CD4-positive, CD25-positive, alpha-beta regulatory T cell (primary cell): Measurements from ENCODE around the gene MED14. TPM values are rescaled to one million over a fixed set of nuclear protein-coding genes. Genes with fewer than 3 reads are reported as not detected.

Source experiments
- ATAC-seq, 2 donors: fragments of 150-1000 bp; cut with Tn5 transposase; one replicate each; pipeline ENCODE4 v1.10.0; 2021; ENCODE audit warnings: low read depth in 2 of 2, moderate number of reproducible peaks in 2 of 2, moderate library complexity in 1 of 2
- DNase-seq, 3 donors: peaks; one replicate each; pipeline versions ENCODE4 v3.0.0 to v3.0.0-alpha.2; 2012 to 2022; ENCODE audit warnings: mixed read lengths in 1 of 3
- H3K27ac ChIP-seq: one replicate; pipeline ENCODE4 v1.7.0; 2013; ENCODE audit warnings: mild to moderate bottlenecking, low read length; ENCODE audit not compliant: insufficient read depth, poor library complexity, severe bottlenecking
- H3K27me3 ChIP-seq: one replicate; pipeline ENCODE4 v1.7.0; 2013; ENCODE audit warnings: low read length; ENCODE audit not compliant: control insufficient read depth, insufficient read depth
- H3K36me3 ChIP-seq: one replicate; pipeline ENCODE4 v1.7.0; 2013; ENCODE audit warnings: mild to moderate bottlenecking, low read length, moderate library complexity; ENCODE audit not compliant: control insufficient read depth, insufficient read depth
- H3K4me1 ChIP-seq: 2 replicates; pipeline ENCODE4 v1.7.0; 2013; ENCODE audit warnings: mild to moderate bottlenecking, low read length; ENCODE audit not compliant: insufficient read depth, control insufficient read depth, poor library complexity, severe bottlenecking
- H3K4me3 ChIP-seq: one replicate; pipeline ENCODE4 v1.7.0; 2013; ENCODE audit warnings: low read depth, mild to moderate bottlenecking, low read length, moderate library complexity
- H3K9me3 ChIP-seq, 2 experiments: 1 replicate in 1 of 2; 2 replicates in 1 of 2; pipeline ENCODE4 v1.7.0; 2013; ENCODE audit warnings: low read length in 2 of 2, mild to moderate bottlenecking in 1 of 2, moderate library complexity in 1 of 2; ENCODE audit not compliant: control insufficient read depth in 2 of 2
- H3K27ac Mint-ChIP-seq, 3 donors: one replicate each; pipeline ENCODE4 v1.8.0; 2020 to 2022; ENCODE audit warnings: mild to moderate bottlenecking in 3 of 3, mixed read lengths in 3 of 3, moderate library complexity in 2 of 3
- H3K27me3 Mint-ChIP-seq: one replicate; pipeline ENCODE4 v1.8.0; 2022; ENCODE audit warnings: mild to moderate bottlenecking, mixed read lengths
- H3K36me3 Mint-ChIP-seq: one replicate; pipeline ENCODE4 v1.8.0; 2020; ENCODE audit warnings: mixed read lengths
- H3K4me1 Mint-ChIP-seq, 4 donors: one replicate each; pipeline ENCODE4 v1.8.0; 2020 to 2022; ENCODE audit warnings: mixed read lengths in 4 of 4, mild to moderate bottlenecking in 1 of 4
- H3K4me3 Mint-ChIP-seq, 4 donors: one replicate each; pipeline ENCODE4 v1.8.0; 2020 to 2022; ENCODE audit warnings: mild to moderate bottlenecking in 4 of 4, mixed read lengths in 4 of 4, moderate library complexity in 3 of 4
- H3K9me3 Mint-ChIP-seq, 7 donors: one replicate each; pipeline ENCODE4 v1.8.0; 2020 to 2022; ENCODE audit warnings: mixed read lengths in 7 of 7, mild to moderate bottlenecking in 3 of 7, moderate library complexity in 2 of 7
- polyA plus RNA-seq, 4 donors: library from polyadenylated mRNA; unstranded; fragments of 300-500 nt; fragmentation: Illumina TruSeq; gene quantifications; one replicate each; pipeline ENCODE4 v1.2.3, GENCODE V29; 2021
- total RNA-seq: library from RNA; stranded (reverse); gene quantifications from one replicate; pipeline ENCODE4 v1.2.3, GENCODE V29; 2022

MED14 gene
- total and polyA plus RNA-seq, 5 donors from 2014 or later = 3.1 to 44.2 (median 6.2) TPM

GRCh38 chrX:40719218-40719617 is 16.1 kb downstream of the MED14 start:
- Histone ChIP-seq H3K4me3 (no peak overlapping the region), H3K9me3 (no peaks in the 10 kb centered on the region), H3K27me3 (no peaks in the 10 kb centered on the region), H3K36me3 (peaks cover 15% of the 10 kb centered on the region), H3K4me1 (peaks cover 3% of the 10 kb centered on the region), H3K27ac (no peak overlapping the region)
- H3K36me3 Mint-ChIP-seq = peaks cover 68% of the 10 kb centered on the region
- H3K27me3 Mint-ChIP-seq = no peaks in the 10 kb centered on the region
- H3K9me3 Mint-ChIP-seq = peaks cover 0 to 2% (median 0%) of the 10 kb centered on the region in 7 donors
- no peak overlapping the region for H3K27ac Mint-ChIP-seq
- peaks cover 33 to 64% (median 45%) of the 10 kb centered on the region in 4 donors for H3K4me1 Mint-ChIP-seq
- H3K4me3 Mint-ChIP-seq = no peak overlapping the region
- ATAC-seq = no peak
- no peak for DNase-seq

- Histone ChIP-seq H3K4me3 (no peak overlapping the region), H3K27ac (no peak overlapping the region), H3K27me3 (no peaks in the 10 kb centered on the region), H3K4me1 (no peaks in the 10 kb centered on the region), H3K36me3 (peaks cover 36% of the 10 kb centered on the region), H3K9me3 (no peaks in the 10 kb centered on the region)
- no peak for ATAC-seq
- Mint-ChIP-seq H3K27ac (no peak overlapping the region), H3K36me3 (peaks cover 53% of the 10 kb centered on the region), H3K4me3 (no peak overlapping the region), H3K27me3 (no peaks in the 10 kb centered on the region), H3K9me3 (peaks cover 0 to 1% (median 0%) of the 10 kb centered on the region in 7 donors), H3K4me1 (peaks cover 0 to 4% (median 0%) of the 10 kb centered on the region in 4 donors)
- DNase-seq = no peak
These were observed 25.9 kb downstream of the MED14 start for GRCh38 chrX:40709395-40709794.

GRCh38 chrX:40705658-40706312 is 29.6 kb downstream of the MED14 start:
- ATAC-seq (no peak), DNase-seq (no peak)
- H3K36me3 ChIP-seq = peaks cover 46% of the 10 kb centered on the region
- peaks cover 0 to 7% (median 1%) of the 10 kb centered on the region in 4 donors for H3K4me1 Mint-ChIP-seq
- no peak overlapping the region for H3K27ac ChIP-seq
- peaks cover 51% of the 10 kb centered on the region for H3K36me3 Mint-ChIP-seq
- H3K9me3 Mint-ChIP-seq = peaks cover 0 to 1% (median 0%) of the 10 kb centered on the region in 7 donors
- H3K4me3 Mint-ChIP-seq = no peak overlapping the region
- H3K9me3 ChIP-seq = no peaks in the 10 kb centered on the region
- no peak overlapping the region for H3K4me3 ChIP-seq
- no peaks in the 10 kb centered on the region for H3K27me3 ChIP-seq
- H3K4me1 ChIP-seq = no peaks in the 10 kb centered on the region
- no peaks in the 10 kb centered on the region for H3K27me3 Mint-ChIP-seq
- H3K27ac Mint-ChIP-seq = peak overlapping the region in 2 of 3 donors; percentile 33 to 56

- Mint-ChIP-seq H3K27me3 (no peaks in the 10 kb centered on the region), H3K4me3 (no peak overlapping the region), H3K36me3 (peaks cover 57% of the 10 kb centered on the region), H3K27ac (no peak overlapping the region), H3K4me1 (peaks cover 0 to 7% (median 1%) of the 10 kb centered on the region in 4 donors), H3K9me3 (no peaks in the 10 kb centered on the region)
- H3K27me3 ChIP-seq = no peaks in the 10 kb centered on the region
- no peaks in the 10 kb centered on the region for H3K9me3 ChIP-seq
- no peak overlapping the region for H3K27ac ChIP-seq
- no peak for DNase-seq
- peaks cover 35% of the 10 kb centered on the region for H3K36me3 ChIP-seq
- no peaks in the 10 kb centered on the region for H3K4me1 ChIP-seq
- no peak overlapping the region for H3K4me3 ChIP-seq
- no peak for ATAC-seq
These were observed 34.6 kb downstream of the MED14 start for GRCh38 chrX:40700640-40701342.

- H3K27ac Mint-ChIP-seq = no peak overlapping the region
- H3K4me1 ChIP-seq = no peaks in the 10 kb centered on the region
- H3K36me3 ChIP-seq = peaks cover 43% of the 10 kb centered on the region
- H3K27me3 Mint-ChIP-seq = no peaks in the 10 kb centered on the region
- H3K36me3 Mint-ChIP-seq = peaks cover 56% of the 10 kb centered on the region
- H3K27me3 ChIP-seq = no peaks in the 10 kb centered on the region
- H3K4me1 Mint-ChIP-seq = peaks cover 0 to 3% (median 0%) of the 10 kb centered on the region in 4 donors
- H3K4me3 Mint-ChIP-seq = no peak overlapping the region
- H3K27ac ChIP-seq = no peak overlapping the region
- H3K4me3 ChIP-seq = no peak overlapping the region
- no peaks in the 10 kb centered on the region for H3K9me3 ChIP-seq
- DNase-seq = no peak
- ATAC-seq = no peak
- no peaks in the 10 kb centered on the region for H3K9me3 Mint-ChIP-seq
These were observed 36.5 kb downstream of the MED14 start for GRCh38 chrX:40698851-40699250.

GRCh38 chrX:40694802-40695201 is 40.5 kb downstream of the MED14 start:
- H3K36me3 ChIP-seq = peaks cover 37% of the 10 kb centered on the region
- H3K4me1 ChIP-seq = no peaks in the 10 kb centered on the region
- Mint-ChIP-seq H3K27ac (no peak overlapping the region), H3K9me3 (no peaks in the 10 kb centered on the region), H3K27me3 (no peaks in the 10 kb centered on the region), H3K36me3 (peaks cover 72% of the 10 kb centered on the region), H3K4me3 (no peak overlapping the region), H3K4me1 (peaks cover 0 to 3% (median 0%) of the 10 kb centered on the region in 4 donors)
- no peak overlapping the region for H3K4me3 ChIP-seq
- ATAC-seq (no peak), DNase-seq (no peak)
- H3K27me3 ChIP-seq = no peaks in the 10 kb centered on the region
- H3K9me3 ChIP-seq = no peaks in the 10 kb centered on the region
- no peak overlapping the region for H3K27ac ChIP-seq

- Histone ChIP-seq H3K27me3 (no peaks in the 10 kb centered on the region), H3K9me3 (no peaks in the 10 kb centered on the region), H3K4me1 (no peaks in the 10 kb centered on the region), H3K27ac (no peak overlapping the region), H3K36me3 (peaks cover 30% of the 10 kb centered on the region), H3K4me3 (no peak overlapping the region)
- Mint-ChIP-seq H3K27ac (no peak overlapping the region), H3K27me3 (no peaks in the 10 kb centered on the region), H3K4me1 (peaks cover 0 to 22% (median 9%) of the 10 kb centered on the region in 4 donors), H3K4me3 (no peak overlapping the region), H3K36me3 (peaks cover 64% of the 10 kb centered on the region), H3K9me3 (no peaks in the 10 kb centered on the region)
- DNase-seq (no peak), ATAC-seq (no peak)
These were observed 46.4 kb downstream of the MED14 start for GRCh38 chrX:40688929-40689328.
